Subcutaneous adipose tissue (tissue), 4 donors: ENCODE results near the gene NCKAP5. TPM values are rescaled to one million over a fixed set of nuclear protein-coding genes. Genes with fewer than 3 reads are reported as not detected.

Experiments
- CTCF ChIP-seq: fragments of 450-650 bp; IDR thresholded peaks from one replicate; pipeline ENCODE4 v1.5.1; 2016; ENCODE audit warnings: low read depth, mild to moderate bottlenecking, control low read depth, antibody characterized with exemption, moderate library complexity
- total RNA-seq, 4 donors: library from RNA; depleted of rRNA; stranded (reverse); fragments of >200 nt; gene quantifications; one replicate each; pipeline ENCODE4 v1.1.0, GENCODE V29; 2016

The NCKAP5 gene
- total RNA-seq, 4 donors from 2014 or later = 1.5 to 6.4 (median 3.8) TPM

- no peak for TF ChIP-seq CTCF
These were observed 870.6 kb downstream of the NCKAP5 start for GRCh38 chr2:132697556-132698205.

GRCh38 chr2:132692816-132693215 is 875.4 kb downstream of the NCKAP5 start:
- no peak for TF ChIP-seq CTCF

- TF ChIP-seq CTCF = no peak
These were observed 876.7 kb downstream of the NCKAP5 start for GRCh38 chr2:132691556-132691955.

GRCh38 chr2:132690664-132691303 is 877.5 kb downstream of the NCKAP5 start:
- TF ChIP-seq CTCF = no peak

- no peak for TF ChIP-seq CTCF
These were observed 886.5 kb downstream of the NCKAP5 start for GRCh38 chr2:132681766-132682165.

GRCh38 chr2:132680544-132680943 is 887.7 kb downstream of the NCKAP5 start:
- TF ChIP-seq CTCF = no peak

GRCh38 chr2:132678483-132678882 is 889.8 kb downstream of the NCKAP5 start:
- no peak for TF ChIP-seq CTCF
